ENCODE data around the gene ZNF148. TPM values are rescaled to one million over a fixed set of nuclear protein-coding genes. Genes with fewer than 3 reads are reported as not detected.

Gene ZNF148
- total RNA-seq, 6 experiments from 2014 or later = 14.3 to 22.6 (median 20.4) TPM

GRCh38 chr3:125194849-125195601 is 180.1 kb downstream of the ZNF148 start:
- intact Hi-C loops (cut with DNase I) = no loop called here
- Histone ChIP-seq H3K4me1 (no peaks in the 10 kb centered on the region), H3K36me3 (no peaks in the 10 kb centered on the region), H3K4me3 (no peak overlapping the region), H3K9me3 (no peaks in the 10 kb centered on the region), H3K27me3 (no peaks in the 10 kb centered on the region), H3K27ac (no peak overlapping the region)
- DNase-seq (no peak), ATAC-seq (peak in 2 of 4 donors; percentile 27 to 41)
- 63% methylated on average over 3 of the region's 5 CpGs for WGBS (ENCODE audit: insufficient coverage, low coverage, low lambda C conversion rate, missing lambda C conversion rate)
- TF ChIP-seq, protein P1, sequence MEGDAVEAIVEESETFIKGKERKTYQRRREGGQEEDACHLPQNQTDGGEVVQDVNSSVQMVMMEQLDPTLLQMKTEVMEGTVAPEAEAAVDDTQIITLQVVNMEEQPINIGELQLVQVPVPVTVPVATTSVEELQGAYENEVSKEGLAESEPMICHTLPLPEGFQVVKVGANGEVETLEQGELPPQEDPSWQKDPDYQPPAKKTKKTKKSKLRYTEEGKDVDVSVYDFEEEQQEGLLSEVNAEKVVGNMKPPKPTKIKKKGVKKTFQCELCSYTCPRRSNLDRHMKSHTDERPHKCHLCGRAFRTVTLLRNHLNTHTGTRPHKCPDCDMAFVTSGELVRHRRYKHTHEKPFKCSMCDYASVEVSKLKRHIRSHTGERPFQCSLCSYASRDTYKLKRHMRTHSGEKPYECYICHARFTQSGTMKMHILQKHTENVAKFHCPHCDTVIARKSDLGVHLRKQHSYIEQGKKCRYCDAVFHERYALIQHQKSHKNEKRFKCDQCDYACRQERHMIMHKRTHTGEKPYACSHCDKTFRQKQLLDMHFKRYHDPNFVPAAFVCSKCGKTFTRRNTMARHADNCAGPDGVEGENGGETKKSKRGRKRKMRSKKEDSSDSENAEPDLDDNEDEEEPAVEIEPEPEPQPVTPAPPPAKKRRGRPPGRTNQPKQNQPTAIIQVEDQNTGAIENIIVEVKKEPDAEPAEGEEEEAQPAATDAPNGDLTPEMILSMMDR (IDR thresholded peaks at IDR 0.05) = no peak

GRCh38 chr3:125194061-125194848 is 180.9 kb downstream of the ZNF148 start:
- Histone ChIP-seq H3K4me1 (no peaks in the 10 kb centered on the region), H3K36me3 (no peaks in the 10 kb centered on the region), H3K27ac (no peak overlapping the region), H3K9me3 (no peaks in the 10 kb centered on the region), H3K4me3 (no peak overlapping the region), H3K27me3 (no peaks in the 10 kb centered on the region)
- intact Hi-C loops (cut with DNase I) = no loop called here
- WGBS (ENCODE audit: insufficient coverage, low coverage, low lambda C conversion rate, missing lambda C conversion rate) = 68% methylated on average over 3 of the region's 7 CpGs
- TF ChIP-seq, protein P1 (IDR thresholded peaks at IDR 0.05) = no peak
- TF ChIP-seq POLR2A (IDR thresholded peaks at IDR 0.05) = no peak
- DNase-seq (no peak), ATAC-seq (no peak)

- WGBS (ENCODE audit: insufficient coverage, low coverage, low lambda C conversion rate, missing lambda C conversion rate) = 75% methylated on average over 11 of the region's 12 CpGs
- Histone ChIP-seq H3K36me3 (no peaks in the 10 kb centered on the region), H3K4me3 (no peak overlapping the region), H3K4me1 (no peaks in the 10 kb centered on the region), H3K27ac (no peak overlapping the region), H3K27me3 (no peaks in the 10 kb centered on the region), H3K9me3 (no peaks in the 10 kb centered on the region)
- DNase-seq (no peak), ATAC-seq (peak in 1 of 4 donors; percentile 18)
- TF ChIP-seq POLR2A (IDR thresholded peaks at IDR 0.05) = no peak
- TF ChIP-seq, protein P1 (IDR thresholded peaks at IDR 0.05) = no peak
- intact Hi-C loops (cut with DNase I) = no loop called here
Observed at GRCh38 chr3:125192190-125193035, 182.7 kb downstream of the ZNF148 start.

DNA sequence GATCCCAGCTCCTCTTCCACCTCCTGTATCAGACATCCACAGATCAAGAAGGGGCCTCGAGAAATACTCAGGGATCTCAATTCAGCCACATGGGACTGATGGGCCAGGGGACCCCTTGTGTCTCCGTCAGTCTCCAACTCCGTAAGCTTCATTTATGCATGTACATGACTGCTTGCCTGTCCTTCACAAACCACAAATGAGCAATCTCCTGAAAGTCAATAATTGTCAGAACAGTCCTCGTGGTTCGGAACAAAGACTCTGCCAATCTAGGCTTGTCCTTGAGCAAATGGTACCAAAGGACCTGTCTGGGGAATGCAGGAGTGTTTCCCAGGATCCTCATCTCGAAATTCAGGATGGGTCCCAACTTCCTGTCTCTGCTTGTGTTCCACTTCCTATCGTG is 183.4 kb downstream of the ZNF148 start:
- DNase-seq (no peak), ATAC-seq (no peak)
- WGBS (ENCODE audit: insufficient coverage, low coverage, low lambda C conversion rate, missing lambda C conversion rate) = 68% methylated on average over 4 of the region's 7 CpGs
- TF ChIP-seq POLR2A (IDR thresholded peaks at IDR 0.05) = no peak
- TF ChIP-seq, protein P1 (IDR thresholded peaks at IDR 0.05) = no peak
- no peaks in the 10 kb centered on the region for H3K36me3 ChIP-seq
- no peak overlapping the region for H3K27ac ChIP-seq
- no peaks in the 10 kb centered on the region for H3K9me3 ChIP-seq
- H3K4me3 ChIP-seq = no peak overlapping the region
- H3K27me3 ChIP-seq = no peaks in the 10 kb centered on the region
- intact Hi-C loops (cut with DNase I) = no loop called here
- no peaks in the 10 kb centered on the region for H3K4me1 ChIP-seq
